GM19023 (cell line): ENCODE results near the gene ARMH3.
A peak's percentile ranks its signal among the peaks of the same experiment; 100 is the strongest.

Experiments
- ATAC-seq: cut with Tn5 transposase; IDR thresholded peaks from one replicate; pipeline ENCODE4 v1.9.1; 2021; ENCODE audit warnings: mild to moderate bottlenecking, moderate library complexity; ENCODE audit not compliant: unreplicated experiment

Gene ARMH3

DNA sequence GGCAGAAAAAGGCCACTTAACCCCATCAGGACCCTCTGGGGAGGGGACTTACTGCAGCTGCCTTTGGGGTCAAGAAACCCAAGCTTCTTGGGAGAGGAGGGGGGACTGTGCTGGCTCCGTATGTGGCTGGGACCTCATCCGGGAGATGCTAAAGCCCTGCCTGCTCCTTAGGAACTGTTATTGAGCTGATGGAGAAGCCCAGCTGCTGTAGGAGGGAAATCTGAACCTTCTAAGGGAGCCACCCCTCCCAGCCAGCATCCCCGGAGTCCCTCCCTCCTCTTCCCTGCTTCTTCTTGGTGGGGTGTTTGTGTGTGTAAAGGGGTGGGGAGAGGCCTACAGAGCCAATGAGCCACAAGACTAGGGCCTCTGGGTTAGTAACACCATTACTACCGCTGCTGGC, 220.6 kb downstream of the ARMH3 start:
- ATAC-seq = no peak

DNA sequence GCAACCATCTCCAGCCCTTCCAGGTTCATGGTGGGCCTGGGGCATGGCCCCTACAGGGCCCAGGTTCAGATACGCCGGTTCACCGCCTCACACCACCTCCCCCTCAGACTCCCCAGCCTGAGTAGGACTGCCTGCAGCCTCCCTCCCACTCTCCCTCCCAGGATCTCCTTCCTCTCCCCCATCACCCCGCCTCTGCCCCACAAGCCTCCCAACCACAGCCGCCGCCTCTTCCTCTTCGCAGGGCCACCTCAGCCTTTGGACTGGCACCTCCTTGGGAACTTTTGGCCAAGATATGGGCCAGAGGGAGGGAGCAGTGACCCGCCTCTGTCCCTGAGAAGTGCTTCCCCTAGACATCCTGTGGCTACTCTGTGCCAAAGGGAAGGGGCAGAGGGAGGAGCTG, 221.6 kb downstream of the ARMH3 start:
- no peak for ATAC-seq

DNA sequence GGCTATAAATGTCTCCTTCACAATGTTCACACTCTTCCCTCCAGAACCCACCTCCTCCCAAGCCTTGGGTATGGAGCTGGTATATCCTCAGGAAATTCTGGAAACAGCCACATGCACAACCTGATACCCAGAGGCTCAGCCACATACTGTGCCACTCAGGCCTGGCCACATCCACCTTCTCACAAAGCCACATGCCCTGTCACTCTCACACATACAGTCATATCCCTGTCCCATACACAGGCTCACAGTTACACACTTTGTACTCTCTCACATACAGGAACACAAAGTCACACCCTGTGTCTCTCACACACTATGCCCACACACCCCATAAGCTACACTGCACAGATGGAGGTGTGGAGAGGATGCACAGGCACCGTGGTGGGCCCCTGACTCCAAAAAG, 222.5 kb downstream of the ARMH3 start:
- no peak for ATAC-seq

DNA sequence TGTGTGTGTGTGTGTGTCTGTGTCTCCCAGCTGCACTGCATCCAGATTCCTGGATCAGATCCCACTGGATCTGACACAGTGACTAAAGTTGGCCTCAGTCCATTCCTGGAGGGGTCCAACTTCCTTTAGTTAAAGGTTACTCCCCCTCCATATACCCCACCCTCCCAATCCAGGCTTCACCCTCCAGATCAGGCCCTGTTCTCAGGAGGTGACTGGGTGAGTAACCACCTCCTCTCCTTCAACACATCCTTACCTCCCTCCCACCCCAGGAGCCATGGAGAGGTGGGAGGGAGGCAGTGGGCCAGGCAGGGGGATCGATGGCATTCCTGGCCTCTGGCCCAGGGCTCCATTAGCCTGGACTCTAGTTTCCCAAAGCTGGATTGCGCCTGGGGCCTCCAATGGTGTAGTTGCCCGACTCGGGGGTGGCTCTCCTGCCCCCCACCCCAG, 223.6 kb downstream of the ARMH3 start:
- ATAC-seq = no peak

DNA sequence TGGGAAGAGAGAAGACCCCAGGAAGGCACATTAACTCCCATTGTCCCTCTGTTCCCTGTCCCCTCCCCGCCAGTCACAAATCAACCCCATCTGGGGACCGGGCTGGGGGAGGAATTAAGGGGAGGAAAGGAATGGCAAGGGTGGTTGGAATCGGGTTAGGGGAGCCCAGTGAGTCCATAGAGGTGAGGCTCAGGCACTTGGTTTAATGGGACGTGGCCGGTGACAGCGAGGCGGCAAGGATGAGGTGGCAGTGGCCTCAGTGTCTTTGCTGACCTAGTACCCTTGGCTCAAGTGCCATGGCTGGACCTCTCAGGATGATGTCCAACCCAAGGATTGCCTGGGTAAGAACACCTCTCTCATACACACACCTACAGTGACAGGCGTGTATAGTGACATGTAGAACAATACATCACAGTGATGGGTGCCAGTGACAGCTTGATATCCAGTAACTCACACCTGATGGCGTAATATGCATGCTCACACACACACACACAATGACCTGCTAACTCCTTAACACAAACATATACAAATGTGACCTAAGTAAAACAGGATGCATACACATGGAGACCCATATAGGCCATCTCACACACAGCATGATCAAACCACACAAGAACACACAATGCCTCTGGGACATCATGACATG, 224.7 kb downstream of the ARMH3 start:
- no peak for ATAC-seq

DNA sequence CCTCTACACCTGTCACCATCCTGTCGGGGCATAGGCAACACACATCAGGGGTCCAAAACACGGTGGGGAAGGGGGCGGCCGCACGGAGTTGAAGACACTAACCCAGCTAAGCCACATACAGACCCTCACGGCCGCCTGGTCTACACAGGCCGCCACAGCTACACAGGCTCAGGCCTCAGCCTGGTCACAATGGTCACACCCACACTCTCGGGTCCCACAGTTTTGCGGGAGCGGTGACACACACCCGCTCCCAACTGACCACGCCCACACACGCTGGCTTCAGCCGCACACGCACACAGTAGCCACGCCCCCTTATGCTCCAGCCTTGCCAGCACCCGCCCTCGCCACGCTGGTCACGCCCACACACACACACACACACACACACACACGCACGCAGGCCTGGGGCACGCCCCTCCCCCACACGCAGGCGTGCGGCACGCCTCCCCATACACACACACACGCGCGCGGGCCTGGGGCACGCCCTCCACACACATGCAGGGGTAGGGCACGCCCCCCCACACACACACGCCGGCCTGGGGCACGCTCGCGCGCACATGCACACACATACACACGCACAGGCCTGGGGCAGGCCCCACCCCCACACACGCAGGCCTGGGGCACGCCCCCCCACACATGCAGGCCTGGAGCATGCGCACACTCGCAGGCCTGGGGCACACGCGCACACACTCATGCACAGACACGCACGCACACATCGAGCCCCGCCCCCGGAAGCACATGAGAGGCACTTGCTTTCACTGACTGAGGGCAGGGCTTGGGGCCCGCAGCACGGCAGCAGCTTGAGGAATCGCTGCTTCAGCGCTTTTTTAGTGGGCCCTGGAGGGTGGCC, 225.4 kb downstream of the ARMH3 start:
- ATAC-seq = peak; percentile 61

DNA sequence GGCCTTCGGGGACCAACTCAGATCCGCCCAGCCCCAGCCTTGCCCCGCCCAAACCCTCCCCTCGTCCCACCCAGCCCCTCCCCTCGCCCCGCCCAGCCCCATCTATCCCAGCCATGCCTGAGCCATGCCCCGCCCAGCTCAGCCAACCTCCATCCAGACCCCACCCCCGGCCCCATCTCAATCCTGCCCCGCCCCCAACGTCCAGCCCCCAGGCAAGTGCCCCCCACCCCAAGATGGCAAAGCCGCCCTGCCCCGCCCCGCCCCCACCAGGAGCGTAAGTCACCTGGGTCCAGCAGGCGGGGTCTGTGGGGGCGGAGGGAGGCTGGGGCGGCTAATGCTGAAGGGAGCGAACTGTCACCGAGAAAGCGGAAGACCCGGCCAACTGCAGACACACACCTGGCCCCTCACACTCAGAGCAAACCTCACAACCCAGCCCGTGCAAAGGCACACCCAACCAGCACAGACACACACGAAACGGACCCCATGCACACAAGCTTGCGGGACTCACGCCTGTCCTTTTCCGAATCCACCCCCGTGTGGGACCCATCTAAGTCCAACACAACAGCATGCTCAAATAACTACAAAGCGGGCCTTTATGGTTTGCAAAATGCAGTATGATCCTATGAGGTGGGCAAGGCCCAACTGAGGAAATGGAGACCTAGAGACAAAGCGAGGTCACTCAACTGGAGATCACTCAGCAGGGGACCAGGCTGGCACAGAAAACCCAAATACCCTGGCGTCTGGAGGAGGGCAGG, 226.2 kb downstream of the ARMH3 start:
- peak; percentile 20 for ATAC-seq

DNA sequence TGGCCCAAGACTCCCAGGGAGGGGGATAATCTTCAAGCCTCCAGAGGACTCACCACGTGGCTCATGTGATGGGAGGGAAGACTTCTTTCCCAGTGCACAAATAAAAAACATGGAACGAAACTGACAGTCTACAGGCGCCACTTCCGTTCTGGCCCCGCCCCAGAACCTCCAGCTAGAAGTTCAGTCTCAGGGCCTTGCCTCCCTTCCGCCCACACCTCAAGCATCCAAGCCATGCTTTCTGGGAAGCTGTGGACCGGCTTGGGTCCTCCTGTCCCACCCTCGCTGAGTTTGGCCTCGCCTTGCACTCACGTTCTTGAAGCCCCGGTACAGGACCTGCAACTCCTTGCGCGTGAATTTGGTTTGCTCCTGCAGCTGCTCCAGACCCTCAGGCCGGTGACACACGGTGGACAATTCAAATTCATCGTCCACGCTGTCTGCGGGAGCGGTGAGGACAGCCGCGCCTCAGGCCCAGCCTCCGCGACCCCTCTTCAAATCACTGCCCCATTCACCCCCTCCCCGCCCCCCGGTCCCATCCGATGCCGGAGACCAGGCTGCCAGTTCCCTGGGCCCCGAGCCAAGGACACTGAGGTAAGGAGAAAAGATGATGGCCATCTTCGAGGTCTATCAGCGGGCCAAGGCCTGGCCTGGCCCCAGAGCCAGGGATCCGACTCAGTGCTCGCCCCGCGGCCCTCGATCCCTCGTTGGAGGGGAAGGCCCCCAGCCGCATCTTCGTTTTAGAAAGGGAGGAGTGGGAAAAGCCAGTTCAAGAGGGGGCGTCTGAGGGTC, 227.0 kb downstream of the ARMH3 start:
- no peak for ATAC-seq

DNA sequence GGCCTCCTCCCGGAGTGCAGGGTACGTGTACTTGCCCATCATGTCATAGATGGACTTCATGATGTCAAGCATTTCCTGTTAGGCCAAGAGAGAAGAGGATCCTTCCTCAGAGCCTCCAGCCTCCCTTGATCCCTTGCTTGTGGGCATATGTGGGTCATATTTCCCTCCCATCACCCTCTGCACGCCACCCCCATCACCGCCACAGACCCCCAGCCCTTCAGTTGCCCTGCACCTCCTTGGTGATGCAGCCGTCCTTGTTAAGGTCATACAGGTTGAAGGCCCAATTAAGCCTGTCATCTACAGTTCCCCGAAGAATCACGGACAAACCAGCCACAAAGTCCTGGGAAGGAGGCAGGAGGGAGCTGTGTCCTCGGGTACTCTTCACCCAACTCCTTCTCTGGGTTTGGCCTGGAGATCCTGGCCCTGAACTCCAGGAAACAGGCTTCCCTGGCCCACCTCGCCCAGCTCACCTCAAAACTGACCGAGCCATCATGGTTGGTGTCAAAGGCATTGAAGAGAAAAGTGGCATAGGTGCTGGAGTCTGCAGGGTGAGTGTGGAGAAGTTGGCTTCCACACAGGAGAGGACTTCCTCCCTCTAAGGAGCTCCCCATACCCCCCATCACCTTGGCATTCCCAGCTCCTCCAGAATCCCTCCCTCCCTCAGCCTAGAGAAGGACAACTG, 227.9 kb downstream of the ARMH3 start:
- no peak for ATAC-seq

DNA sequence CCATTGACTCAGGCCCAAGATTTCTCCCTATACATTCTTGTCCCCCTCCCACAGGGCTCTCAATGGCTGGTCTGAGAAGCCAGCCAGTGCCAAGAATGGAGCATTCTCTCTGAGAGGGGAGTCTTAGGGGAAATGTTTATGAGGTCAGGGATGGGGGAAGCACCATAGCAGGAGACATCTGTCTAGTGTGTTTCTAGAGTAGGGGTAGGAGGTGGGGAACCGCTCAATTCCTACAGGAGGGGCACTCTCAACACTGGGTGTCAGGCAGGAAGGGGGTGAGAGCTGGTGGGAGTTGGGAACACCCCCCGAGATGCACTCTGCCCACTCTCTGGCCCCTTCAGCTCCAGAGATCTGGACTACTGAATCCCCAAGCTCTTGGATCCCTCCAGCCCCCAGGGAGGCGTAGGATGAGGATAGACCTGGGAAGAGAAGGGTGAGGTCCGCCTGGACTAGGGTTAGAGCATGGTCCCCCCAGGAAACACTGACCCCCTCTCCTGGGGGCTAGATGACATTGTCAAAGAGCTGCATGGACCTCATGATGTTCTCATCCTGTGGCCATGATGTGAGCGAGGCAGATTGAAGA, 229.0 kb downstream of the ARMH3 start:
- ATAC-seq = no peak

DNA sequence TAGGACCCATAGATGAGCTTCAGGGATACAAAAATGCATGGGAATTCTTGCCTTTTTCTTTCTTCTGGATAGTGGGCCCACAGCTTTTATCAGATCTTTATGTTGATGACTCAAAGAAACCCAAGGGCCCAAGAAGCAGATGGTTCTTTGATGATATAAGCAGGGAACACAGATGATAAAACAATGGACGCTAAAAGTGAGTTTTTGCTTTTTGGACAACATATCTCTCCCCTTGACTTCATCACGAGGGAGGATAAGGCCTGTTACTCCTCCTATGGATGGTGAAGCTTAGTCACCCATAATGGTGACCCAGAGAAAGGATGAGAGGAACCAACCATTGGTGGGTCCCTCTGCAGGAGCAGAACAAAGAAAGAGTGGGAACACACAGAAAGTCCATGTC, 231.2 kb downstream of the ARMH3 start:
- no peak for ATAC-seq

DNA sequence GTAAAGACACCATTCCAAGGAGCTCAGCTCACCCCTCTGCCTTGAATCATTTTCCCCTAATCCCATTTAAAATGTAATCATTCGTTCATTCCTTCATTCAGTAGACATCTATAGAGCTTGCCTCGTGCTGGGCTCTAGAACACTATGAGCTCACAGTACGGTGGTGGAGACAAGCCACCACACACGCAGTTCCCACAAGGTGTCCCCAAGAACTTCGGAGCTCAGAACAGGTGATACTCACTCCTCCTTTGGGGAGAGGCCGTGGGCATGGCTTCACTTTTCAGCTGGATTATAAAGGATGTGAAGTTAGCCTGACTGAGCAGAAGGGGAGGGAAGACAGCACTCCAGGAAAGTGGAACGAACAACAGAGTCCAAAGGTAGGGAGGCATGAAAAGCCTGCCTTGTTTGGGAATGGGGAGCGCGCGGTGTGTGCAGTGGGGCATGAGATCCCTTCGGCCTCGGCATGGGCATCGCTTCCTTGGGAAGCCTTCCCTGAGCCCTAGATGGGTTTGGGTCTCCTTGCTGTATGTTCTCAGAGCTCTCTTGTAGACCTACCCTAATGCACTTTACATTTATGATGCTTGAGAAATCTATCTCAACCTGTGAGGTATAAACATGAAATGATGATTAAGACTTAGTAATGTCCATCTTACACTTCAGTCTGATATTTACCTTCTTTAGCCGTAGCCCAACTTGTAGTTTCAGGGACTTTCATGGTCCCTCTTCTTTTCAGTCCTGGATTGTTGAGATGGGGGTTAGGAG, 236.9 kb downstream of the ARMH3 start:
- ATAC-seq = peak; percentile 11

DNA sequence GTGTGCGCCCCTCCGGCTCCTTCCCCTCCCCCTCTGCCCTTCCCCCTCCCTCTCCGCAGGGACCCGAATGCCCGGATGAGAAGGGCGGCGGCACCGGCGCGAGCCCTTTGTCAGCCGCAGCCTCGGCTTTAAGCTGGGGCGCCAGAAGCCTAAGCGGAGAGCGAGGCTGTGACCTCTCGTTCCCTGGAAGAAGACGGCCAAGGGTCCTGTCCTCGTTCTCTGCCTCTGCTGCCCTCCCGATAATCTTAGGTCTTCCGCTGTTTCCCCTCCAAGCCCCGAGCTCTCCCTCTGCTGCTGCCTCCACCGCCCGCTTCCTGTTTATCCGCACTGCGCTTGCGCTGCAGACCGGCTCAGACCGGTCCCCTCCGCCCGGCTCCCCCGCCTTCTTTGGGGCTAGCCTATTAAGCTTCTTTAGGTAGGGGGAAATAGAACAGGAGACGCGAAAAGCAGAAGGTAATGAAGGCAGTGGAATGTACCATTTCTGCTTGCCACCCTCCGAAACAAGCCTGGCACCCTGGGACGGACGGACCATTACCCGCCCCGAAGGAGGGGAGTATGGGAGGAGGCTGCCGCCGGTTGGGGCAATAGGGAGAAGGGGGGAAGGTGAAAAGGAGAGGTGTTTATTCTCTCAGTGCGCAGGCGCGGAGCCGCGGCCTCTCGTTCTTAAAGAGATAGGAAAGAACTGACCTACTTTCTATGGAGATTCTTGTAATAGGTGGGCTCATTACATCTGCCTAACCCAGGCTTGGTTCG, 237.7 kb downstream of the ARMH3 start, which contains the start of gene OGA:
TSS of gene OGA (minus strand) at position 326 of the 753 bp plus-strand sequence. CDS start 422 bp downstream, outside the sequence.
- ATAC-seq = peak; percentile 85

DNA sequence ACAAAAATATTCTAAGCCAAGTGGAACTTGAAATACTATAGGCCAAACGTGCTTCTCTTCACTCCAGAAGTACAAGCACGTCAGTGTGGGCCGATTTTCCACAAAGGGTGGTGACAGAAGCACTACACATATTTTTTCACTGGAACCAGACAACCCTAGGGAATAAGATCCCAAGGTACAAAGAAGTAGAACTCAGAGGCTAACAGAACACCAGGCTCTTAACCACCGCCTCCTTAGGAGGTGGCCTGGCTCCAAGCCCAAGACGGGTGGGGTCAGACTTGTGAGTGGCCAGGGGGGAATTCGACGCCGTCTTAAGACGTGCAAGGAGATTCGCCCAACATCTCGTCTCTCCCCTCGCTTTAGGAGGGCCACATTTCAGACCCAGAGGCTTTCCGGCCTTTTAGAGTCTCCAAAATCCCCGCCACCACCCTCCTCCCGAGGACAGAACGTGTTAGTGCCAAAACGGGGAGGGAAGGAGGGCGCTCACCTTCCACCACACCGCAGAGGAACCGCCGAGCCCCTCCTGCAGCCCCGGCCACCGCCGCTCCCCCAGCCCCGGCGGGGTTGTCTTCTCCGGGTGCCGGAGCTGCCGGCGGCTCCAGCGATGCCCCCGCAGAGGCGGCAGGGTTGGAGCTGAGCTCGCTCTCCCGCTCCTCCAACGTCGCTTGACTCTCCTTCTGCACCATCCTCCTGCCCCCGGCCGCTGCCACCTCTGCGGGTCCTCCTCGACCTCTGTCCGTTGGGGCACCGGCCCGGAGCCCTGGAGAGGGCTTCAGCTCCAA, 238.4 kb downstream of the ARMH3 start:
- peak; percentile 6 for ATAC-seq

DNA sequence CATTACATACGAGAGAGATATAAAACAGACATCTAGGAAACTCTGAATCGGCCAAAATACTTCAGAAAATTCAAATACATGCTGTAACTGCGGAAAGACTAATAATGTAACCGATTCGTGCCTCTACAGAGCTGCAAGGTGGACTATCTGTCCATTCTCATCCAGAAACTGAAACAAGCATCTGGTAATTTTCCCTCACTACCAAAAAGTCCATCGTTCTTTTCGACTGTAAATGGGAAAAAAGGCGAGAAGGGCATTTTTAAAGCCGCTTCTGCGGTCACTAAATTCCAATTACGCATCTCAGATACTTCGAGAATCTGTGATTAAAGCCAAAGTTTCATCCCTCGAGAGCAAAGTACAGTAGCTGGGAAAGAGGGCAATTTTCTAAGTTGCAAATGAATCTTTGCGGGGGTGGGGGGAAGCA, 239.0 kb downstream of the ARMH3 start:
- ATAC-seq = no peak

DNA sequence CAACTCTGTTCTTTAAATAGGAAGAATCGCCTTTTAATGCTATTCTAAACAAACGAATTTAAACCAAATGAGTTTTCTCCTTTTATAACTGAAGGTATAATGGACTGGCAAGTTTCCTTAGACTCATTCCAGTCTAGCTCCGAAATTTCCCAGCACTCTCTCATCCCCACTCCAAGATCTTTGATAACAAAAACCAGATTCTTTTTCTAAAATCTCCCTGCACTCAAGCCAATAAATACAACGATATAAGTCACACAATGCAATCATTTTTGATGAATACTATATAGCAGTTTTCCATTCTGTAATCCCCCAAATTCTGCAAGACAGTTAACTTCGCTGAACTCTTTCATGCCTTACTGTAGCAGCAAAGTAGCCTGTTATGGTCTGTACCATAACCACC, 239.6 kb downstream of the ARMH3 start:
- ATAC-seq = no peak

DNA sequence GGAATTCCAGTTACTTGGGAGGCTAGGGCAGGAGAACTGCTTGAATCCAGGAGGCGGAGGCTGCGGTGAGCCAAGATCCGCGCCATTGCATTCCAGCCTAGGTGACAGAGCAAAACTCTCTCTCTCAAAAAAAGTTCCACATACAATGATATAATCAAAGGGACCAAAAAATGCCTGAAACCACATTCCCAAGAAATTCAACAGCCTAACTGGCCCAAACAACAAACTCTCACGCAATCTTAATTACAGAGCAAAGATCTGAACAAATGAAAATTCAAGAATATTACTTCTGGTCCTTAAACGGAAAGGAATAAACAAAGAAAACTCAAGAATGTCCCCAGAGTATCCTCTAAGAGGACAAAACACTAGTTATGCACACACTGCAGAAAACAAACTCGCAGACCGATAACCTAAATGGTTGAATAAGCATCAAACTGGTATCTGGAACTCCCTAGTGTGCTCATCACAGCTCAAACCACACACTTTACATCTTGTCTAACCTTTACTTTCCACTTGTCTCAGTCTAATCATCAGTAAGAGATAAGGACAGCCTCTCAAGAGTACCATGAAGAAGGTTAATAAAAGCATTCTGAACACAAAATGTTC, 241.4 kb downstream of the ARMH3 start:
- no peak for ATAC-seq
